IPS DF 6.9 (cell line): ENCODE measurements around the gene TGOLN2.
"Not testable (repeated sequence)": the region's sequence is repeated elsewhere in the genome, so short reads cannot be mapped to it uniquely, and the experiment has no call there.

ENCODE experiments used
- DNase-seq: peaks from one replicate; pipeline ENCODE4 v3.0.0-alpha.2; 2013; ENCODE audit warnings: low read depth, low spot score
- H3K27ac ChIP-seq: one replicate; pipeline ENCODE4 v1.5.1; 2013; ENCODE audit warnings: low read length, control low read depth
- H3K27me3 ChIP-seq: 2 replicates; pipeline ENCODE4 v1.6.1; 2013; ENCODE audit warnings: mild to moderate bottlenecking, low read length; ENCODE audit not compliant: control insufficient read depth, insufficient read depth
- H3K36me3 ChIP-seq: 2 replicates; pipeline ENCODE4 v1.6.1; 2013; ENCODE audit warnings: low read length; ENCODE audit not compliant: control insufficient read depth, insufficient read depth
- H3K4me1 ChIP-seq: 2 replicates; pipeline ENCODE4 v1.6.1; 2013; ENCODE audit warnings: low read length; ENCODE audit not compliant: control insufficient read depth, insufficient read depth
- H3K4me3 ChIP-seq: 2 replicates; pipeline ENCODE4 v1.5.1; 2013; ENCODE audit warnings: mild to moderate bottlenecking, low read length
- H3K9me3 ChIP-seq: 2 replicates; pipeline ENCODE4 v1.6.1; 2013; ENCODE audit warnings: low read length, inconsistent platforms; ENCODE audit not compliant: control insufficient read depth, insufficient read depth
- WGBS: extraction: QIAGEN DNeasy Blood & Tissue Kit; methylation state at CpG from one replicate; pipeline ENCODE4 v1.1.7; 2013; ENCODE audit warnings: mixed read lengths, missing lambda C conversion rate; ENCODE audit not compliant: insufficient read length, insufficient coverage; 5-methylcytosine and 5-hydroxymethylcytosine counted together

The TGOLN2 gene

GRCh38 chr2:85340034-85340892 is 12.5 kb upstream of the TGOLN2 start:
- no CpG with 5 or more reads among the region's 13 CpGs for WGBS
- H3K9me3 ChIP-seq = no peaks in the 10 kb centered on the region
- no peak overlapping the region for H3K4me3 ChIP-seq
- no peaks in the 10 kb centered on the region for H3K36me3 ChIP-seq
- H3K4me1 ChIP-seq = no peaks in the 10 kb centered on the region; the same call in 1 of the 2 replicates
- no peak overlapping the region for H3K27ac ChIP-seq
- no peak for DNase-seq
- no peaks in the 10 kb centered on the region for H3K27me3 ChIP-seq

GRCh38 chr2:85334928-85335327 is 7.1 kb upstream of the TGOLN2 start:
- WGBS = no CpG with 5 or more reads among the region's 2 CpGs
- H3K4me3 ChIP-seq = no peak overlapping the region
- no peak for DNase-seq
- H3K27me3 ChIP-seq = no peaks in the 10 kb centered on the region
- H3K27ac ChIP-seq = no peak overlapping the region
- H3K36me3 ChIP-seq = no peaks in the 10 kb centered on the region
- no peaks in the 10 kb centered on the region for H3K4me1 ChIP-seq
- no peaks in the 10 kb centered on the region for H3K9me3 ChIP-seq

GRCh38 chr2:85333877-85334276 is 6.1 kb upstream of the TGOLN2 start:
- H3K9me3 ChIP-seq, H3K27ac ChIP-seq, H3K27me3 ChIP-seq, DNase-seq, H3K4me3 ChIP-seq, H3K36me3 ChIP-seq, H3K4me1 ChIP-seq: not testable (repeated sequence)
- no CpG with 5 or more reads among the region's 4 CpGs for WGBS

- H3K9me3 ChIP-seq = no peaks in the 10 kb centered on the region
- WGBS = no CpG with 5 or more reads among the region's 13 CpGs
- H3K27ac ChIP-seq = no peak overlapping the region
- H3K4me3 ChIP-seq = no peak overlapping the region
- H3K4me1 ChIP-seq = no peaks in the 10 kb centered on the region
- DNase-seq = no peak
- H3K36me3 ChIP-seq = no peaks in the 10 kb centered on the region
- H3K27me3 ChIP-seq = no peaks in the 10 kb centered on the region
Measured at GRCh38 chr2:85330839-85331636, 3.2 kb upstream of the TGOLN2 start.

GRCh38 chr2:85329701-85330100 is 1.9 kb upstream of the TGOLN2 start:
- WGBS = no CpG with 5 or more reads among the region's 3 CpGs
- not testable (repeated sequence) for H3K4me3 ChIP-seq, DNase-seq

GRCh38 chr2:85329181-85329651 is 1.4 kb upstream of the TGOLN2 start:
- peaks cover 3% of the 10 kb centered on the region; the same call in 1 of the 2 replicates for H3K36me3 ChIP-seq
- H3K27me3 ChIP-seq = no peaks in the 10 kb centered on the region
- no peak for DNase-seq
- no peaks in the 10 kb centered on the region for H3K4me1 ChIP-seq
- no peak overlapping the region for H3K27ac ChIP-seq
- no peak overlapping the region for H3K4me3 ChIP-seq
- no peaks in the 10 kb centered on the region for H3K9me3 ChIP-seq

More at GRCh38 chr2:85329701-85330100, 1.9 kb upstream of the TGOLN2 start:
- not testable (repeated sequence) for H3K27ac ChIP-seq, H3K27me3 ChIP-seq, H3K9me3 ChIP-seq, H3K4me1 ChIP-seq, H3K36me3 ChIP-seq

GRCh38 chr2:85327160-85327821 is 498 bp downstream of the TGOLN2 start:
- Histone ChIP-seq H3K27ac (no peak overlapping the region), H3K4me3 (peak overlapping the region; percentile 60), H3K36me3 (peaks cover 7% of the 10 kb centered on the region; the same call in 1 of the 2 replicates), H3K9me3 (no peaks in the 10 kb centered on the region), H3K4me1 (no peaks in the 10 kb centered on the region), H3K27me3 (no peaks in the 10 kb centered on the region)
- no peak for DNase-seq
- WGBS = no CpG with 5 or more reads among the region's 41 CpGs

GRCh38 chr2:85326406-85327159 is 1.2 kb downstream of the TGOLN2 start:
- Histone ChIP-seq H3K4me1 (no peaks in the 10 kb centered on the region), H3K27me3 (no peaks in the 10 kb centered on the region), H3K9me3 (no peaks in the 10 kb centered on the region), H3K27ac (no peak overlapping the region), H3K36me3 (peaks cover 7% of the 10 kb centered on the region; the same call in 1 of the 2 replicates), H3K4me3 (peak overlapping the region; percentile 60; the same call in 1 of the 2 replicates)
- no peak for DNase-seq
- no CpG with 5 or more reads among the region's 32 CpGs for WGBS

- H3K36me3 ChIP-seq = peaks cover 7% of the 10 kb centered on the region; the same call in 1 of the 2 replicates
- H3K4me3 ChIP-seq = no peak overlapping the region
- H3K27ac ChIP-seq = no peak overlapping the region
- no peaks in the 10 kb centered on the region for H3K4me1 ChIP-seq
- no peaks in the 10 kb centered on the region for H3K9me3 ChIP-seq
- no peaks in the 10 kb centered on the region for H3K27me3 ChIP-seq
- DNase-seq = no peak
- WGBS = no CpG with 5 or more reads among the region's 9 CpGs
Measured at GRCh38 chr2:85325466-85325811, 2.4 kb downstream of the TGOLN2 start.
